ENCODE data around the gene NLRP14.

Gene NLRP14

DNA sequence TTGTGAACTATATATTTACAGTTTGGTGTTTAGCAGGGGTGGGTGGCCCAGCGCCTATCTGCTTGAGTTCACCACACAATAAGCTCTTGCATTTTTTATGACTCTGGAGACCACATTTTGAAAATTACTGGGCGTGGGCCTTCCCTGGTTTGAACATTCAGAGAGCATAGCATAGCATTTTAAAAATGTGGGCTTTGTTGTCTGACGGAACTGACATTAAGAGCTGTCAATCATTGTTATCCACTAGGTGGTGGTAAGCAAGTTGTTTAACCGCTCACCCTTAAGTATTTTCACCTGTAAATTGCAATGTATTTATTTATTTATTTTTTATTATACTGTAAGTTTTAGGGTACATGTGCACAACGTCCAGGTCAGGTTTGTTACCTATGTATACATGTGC is 1.0 kb downstream of the NLRP14 start:
- H3K4me3 ChIP-seq (ENCODE audit: low read depth, low read length) = no peak overlapping the region
- TF ChIP-seq CTCF (IDR thresholded peaks at IDR 0.05; ENCODE audit: control insufficient read depth, extremely low read depth, insufficient read depth) = no peak
- DNase-seq (ENCODE audit: low read depth) = no peak

GRCh38 chr11:7028141-7028540 is 7.9 kb downstream of the NLRP14 start:
- H3K4me3 ChIP-seq (ENCODE audit: low read depth, low read length) = no peak overlapping the region
- no peak for TF ChIP-seq CTCF (IDR thresholded peaks at IDR 0.05; ENCODE audit: control insufficient read depth, extremely low read depth, insufficient read depth)

GRCh38 chr11:7030836-7031235 is 10.6 kb downstream of the NLRP14 start:
- no peak overlapping the region for H3K4me3 ChIP-seq (ENCODE audit: low read depth, low read length)
- TF ChIP-seq CTCF (IDR thresholded peaks at IDR 0.05; ENCODE audit: control insufficient read depth, extremely low read depth, insufficient read depth) = no peak
- no peak for DNase-seq (ENCODE audit: low read depth)

More at GRCh38 chr11:7028141-7028540, 7.9 kb downstream of the NLRP14 start:
- no peak for DNase-seq (ENCODE audit: low read depth)

- TF ChIP-seq CTCF (IDR thresholded peaks at IDR 0.05; ENCODE audit: control insufficient read depth, extremely low read depth, insufficient read depth) = no peak
- no peak overlapping the region for H3K4me3 ChIP-seq (ENCODE audit: low read depth, low read length)
- DNase-seq (ENCODE audit: low read depth) = no peak
Observed at GRCh38 chr11:7031471-7031871, 11.2 kb downstream of the NLRP14 start.

DNA sequence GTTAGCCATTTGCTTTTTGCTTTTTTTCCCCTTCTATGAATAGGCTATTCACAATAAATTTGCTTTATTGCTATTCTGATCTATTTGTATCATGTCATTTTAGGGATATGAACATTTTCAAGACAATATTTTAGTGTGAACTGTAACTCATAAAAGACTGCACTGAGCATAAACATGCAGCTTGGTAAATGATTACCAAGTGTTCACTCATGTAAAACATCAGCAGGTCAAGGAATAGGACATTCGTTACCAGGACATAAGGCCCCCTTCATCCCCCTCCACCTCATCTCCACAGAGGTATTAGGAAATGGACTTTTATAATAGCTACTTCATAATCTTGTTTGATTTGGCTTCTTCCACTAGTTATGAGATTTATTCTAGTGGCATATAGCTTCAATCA is 12.4 kb downstream of the NLRP14 start:
- H3K4me3 ChIP-seq (ENCODE audit: low read depth, low read length) = no peak overlapping the region
- DNase-seq (ENCODE audit: low read depth) = no peak
- no peak for TF ChIP-seq CTCF (IDR thresholded peaks at IDR 0.05; ENCODE audit: control insufficient read depth, extremely low read depth, insufficient read depth)

DNA sequence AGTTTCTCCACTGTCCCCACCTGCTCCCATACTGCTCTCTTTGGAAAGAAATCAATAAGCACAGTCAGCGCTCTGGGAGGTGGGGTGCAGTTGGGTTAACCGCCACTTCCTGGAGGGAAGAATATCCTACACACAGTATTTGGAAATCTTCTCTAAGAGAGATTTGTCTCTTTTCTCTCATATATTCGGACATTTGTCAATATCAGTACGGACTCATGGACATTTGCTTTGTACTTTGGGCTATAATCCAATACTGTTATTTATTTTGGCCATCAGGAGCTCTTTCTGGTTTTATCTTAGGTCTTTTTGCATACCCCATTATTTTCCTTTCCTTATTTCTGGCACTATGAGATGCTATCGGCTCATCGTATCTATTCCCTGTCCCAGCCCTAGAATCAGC is 13.7 kb downstream of the NLRP14 start:
- no peak for TF ChIP-seq CTCF (IDR thresholded peaks at IDR 0.05; ENCODE audit: control insufficient read depth, extremely low read depth, insufficient read depth)
- H3K4me3 ChIP-seq (ENCODE audit: low read depth, low read length) = no peak overlapping the region
- DNase-seq (ENCODE audit: low read depth) = no peak

DNA sequence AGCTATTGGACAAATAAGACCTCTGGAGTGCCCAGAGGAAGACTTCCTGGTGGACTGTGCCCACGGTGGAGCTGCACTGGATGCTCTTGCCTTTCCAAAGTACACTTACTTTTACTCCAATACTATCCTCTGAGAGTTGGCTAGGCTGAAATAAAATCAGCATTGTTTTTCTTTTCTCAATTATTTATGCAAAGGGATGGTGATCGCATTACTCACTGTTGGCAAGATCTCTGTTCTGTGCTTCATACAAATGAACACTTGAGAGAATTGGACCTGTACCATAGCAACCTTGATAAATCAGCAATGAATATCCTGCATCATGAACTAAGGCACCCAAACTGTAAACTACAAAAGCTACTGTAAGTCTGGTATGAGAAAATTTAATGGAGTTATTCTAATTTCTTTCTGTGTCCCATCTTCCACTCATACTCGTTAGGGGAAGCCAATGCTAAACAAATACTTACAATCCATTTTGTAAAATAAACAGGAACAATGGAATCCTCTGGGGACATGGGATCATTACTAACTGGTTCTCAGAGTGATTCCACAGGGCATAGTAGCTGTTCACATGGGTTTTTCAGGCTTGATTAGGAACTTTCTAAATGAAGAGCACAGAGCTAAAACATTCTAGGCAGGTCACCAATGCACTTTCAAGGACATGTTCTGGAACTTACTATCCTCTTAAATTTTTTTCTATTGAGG is 26.3 kb downstream of the NLRP14 start:
- DNase-seq (ENCODE audit: low read depth) = no peak
- H3K4me3 ChIP-seq (ENCODE audit: low read depth, low read length) = no peak overlapping the region
- TF ChIP-seq CTCF (IDR thresholded peaks at IDR 0.05; ENCODE audit: control insufficient read depth, extremely low read depth, insufficient read depth) = no peak
